CD1c-positive myeloid dendritic cell (primary cell): ENCODE measurements around the gene ETV6.

Experiments
- DNase-seq: peaks from one replicate; pipeline ENCODE4 v3.0.0-alpha.2; 2016; ENCODE audit errors: extremely low spot score

The ETV6 gene

DNA sequence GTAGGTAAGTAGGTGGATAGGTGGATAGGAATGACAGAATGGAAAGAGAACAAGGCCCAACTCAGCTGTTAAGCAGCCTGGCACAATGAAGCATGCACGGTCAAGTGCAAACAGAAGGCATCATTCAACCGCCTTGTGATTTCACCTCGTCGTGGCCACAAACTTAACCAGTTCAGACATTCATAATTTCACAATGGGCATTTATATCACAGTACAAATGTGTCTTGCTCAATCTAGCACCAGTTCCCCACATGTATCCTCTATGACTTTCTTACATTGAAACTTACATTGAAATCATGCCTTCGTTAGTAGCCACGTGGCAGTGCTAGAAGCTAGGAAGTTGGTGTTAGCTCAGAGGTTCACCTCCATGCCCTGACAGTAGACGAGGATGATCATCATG is 207.5 kb downstream of the ETV6 start:
- DNase-seq, result peak; percentile 83

DNA sequence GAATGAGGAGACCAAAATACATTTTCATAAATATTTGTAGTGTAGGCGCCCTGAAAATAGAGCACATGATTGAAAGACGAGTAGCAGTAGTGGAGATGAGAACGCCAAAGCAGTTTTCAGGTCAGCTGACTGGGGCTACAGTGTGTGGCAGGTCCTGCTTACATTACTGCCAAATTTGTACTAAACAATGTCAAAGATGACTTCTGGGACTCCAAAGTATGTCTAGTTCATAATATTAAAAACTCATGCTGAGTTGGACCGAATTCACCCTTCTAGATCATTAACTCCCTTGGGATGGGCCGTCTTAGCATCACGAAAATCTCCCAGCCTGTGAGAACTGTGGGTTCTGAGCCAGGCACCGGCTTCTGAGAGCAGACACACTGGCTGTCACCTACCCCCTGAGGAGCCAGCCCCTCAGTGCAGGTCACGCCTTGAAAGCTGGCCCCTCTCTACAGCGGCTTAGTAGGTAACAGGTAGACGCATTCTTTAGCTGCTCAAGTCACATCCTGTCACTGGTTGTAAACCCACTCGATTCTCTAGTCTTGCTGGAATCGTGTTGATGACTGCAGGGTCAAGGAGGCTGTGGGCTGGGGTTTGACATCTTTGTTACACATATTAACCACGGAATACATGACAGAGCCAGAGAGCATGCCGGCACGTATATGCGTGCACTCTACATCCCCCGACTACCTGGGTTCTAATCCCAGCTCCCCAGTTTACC is 210.4 kb downstream of the ETV6 start:
- no peak for DNase-seq

DNA sequence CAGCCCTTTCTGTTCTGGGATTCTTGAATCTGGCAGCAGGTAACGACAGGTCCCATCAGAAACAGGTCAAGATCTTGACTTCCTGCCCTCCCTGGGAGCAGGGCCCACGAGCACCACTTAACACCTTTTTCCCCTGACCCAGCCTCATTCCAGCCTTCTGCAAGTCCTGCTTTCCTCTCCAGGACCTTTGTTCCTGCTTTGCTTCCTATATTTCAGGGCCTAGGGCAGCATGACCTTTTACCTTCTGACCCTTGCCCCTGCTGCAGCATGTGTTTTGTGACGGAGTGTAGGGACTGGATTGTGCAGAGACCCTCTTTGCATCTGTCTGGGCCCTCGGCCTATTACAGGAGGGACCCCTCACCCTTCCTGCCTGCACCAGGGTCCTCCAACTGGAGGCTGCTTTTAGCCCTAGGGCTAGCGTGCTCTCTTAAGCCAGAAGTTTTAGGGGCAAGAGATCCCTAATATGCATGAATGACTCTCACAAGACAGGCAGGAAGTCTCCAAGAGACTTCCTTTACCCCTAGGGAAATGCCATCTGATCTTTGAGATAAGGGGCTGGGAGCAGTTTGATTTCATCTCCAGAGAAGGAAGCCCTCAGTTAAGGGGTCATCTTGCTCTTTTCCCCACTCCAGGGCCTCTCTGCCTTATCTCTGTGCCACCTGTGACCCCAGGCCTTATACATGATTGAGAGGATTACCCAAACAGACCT is 211.8 kb downstream of the ETV6 start:
- DNase-seq, result no peak

DNA sequence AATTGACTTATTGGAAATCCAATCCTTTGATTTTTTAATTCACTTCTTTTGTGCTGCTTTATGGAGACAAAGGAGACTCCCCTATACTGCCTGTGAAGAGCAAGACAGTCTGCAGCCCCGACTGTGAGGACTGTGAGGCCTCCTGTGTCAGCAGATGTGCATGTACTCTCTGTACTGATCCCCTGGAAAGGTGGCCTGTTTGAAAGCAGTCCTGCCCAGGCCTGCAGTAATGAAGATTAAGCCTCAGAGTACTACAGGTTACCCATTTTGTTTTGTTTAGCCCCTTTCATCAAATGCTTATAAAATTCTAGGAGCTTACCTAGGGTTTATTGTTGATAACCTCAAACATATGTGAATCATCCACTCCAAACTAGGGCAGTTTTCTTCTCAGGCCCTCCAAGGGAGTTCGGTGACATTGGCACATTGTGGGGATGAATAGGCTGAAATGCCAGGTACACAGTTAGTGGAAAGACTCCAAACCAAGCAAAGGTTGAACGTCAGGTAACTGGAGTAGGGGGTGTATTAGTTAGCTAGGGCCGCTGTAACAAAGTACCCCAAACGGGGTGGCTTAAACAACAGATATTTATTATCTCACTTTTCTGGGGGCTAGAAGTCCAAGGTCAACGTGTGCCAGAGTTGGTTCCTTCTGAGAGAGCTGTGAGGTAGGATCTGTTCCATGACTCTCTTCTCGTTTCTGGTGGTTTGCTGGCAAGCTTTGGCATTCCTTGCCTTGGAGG is 212.6 kb downstream of the ETV6 start:
- no peak for DNase-seq

DNA sequence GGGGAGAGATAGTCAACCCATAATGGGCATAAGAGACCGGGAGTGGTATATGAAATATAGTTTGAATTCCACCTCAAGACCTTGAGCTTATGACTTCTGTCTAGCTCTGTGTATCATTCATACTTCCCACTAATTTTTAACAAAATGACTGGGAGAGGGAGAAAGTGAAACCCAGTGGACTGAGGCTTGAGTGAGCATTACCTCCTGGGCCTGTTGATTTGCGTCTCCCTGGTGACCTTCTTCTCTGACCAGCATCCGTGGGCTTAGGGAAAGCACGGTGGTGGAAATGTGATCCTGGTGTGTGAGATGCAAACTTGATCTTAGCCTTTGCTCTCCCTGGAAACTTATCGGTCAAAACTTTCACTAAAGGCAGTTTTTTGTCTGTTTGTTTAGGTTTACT is 213.3 kb downstream of the ETV6 start:
- peak; percentile 64 for DNase-seq

DNA sequence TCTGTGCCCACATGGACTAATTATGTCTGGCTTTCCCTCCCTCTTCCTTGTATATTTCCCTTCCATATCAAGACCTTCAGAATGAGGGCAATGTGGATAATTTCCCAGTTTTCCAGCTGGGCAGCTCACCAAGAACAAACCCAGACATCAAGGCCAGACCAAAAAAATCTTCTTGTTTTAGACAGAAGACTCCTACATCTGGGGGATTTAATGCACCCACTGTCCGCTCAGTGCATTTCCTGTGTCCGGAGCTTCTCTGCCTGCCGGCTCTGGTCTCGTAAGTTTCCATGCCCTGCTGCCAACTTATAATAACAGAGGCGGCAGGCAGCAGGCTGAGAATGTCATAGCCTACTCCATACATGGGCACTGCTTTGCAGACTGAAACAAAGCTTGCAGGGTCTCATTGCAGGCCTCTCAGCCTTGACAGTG is 214.0 kb downstream of the ETV6 start:
- no peak for DNase-seq

DNA sequence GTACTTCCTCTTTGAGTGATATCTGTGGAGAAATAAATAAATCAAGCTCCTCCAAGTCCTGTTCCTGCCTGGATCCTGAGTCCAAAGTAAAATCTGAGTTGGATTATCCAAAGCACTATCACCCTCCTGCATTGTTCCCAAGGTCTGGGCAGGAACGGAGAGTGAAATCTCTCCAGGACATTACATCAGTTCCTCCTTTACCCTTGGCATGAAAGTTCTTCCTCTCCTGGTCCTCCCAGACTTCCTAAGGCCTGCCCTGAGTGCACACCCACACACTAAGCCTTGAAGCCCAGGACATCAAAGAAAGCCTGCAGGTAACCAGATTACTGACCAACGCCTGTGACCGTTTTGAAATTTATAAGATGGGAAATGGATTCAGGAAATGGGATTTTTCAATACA is 214.5 kb downstream of the ETV6 start:
- peak; percentile 62 for DNase-seq

DNA sequence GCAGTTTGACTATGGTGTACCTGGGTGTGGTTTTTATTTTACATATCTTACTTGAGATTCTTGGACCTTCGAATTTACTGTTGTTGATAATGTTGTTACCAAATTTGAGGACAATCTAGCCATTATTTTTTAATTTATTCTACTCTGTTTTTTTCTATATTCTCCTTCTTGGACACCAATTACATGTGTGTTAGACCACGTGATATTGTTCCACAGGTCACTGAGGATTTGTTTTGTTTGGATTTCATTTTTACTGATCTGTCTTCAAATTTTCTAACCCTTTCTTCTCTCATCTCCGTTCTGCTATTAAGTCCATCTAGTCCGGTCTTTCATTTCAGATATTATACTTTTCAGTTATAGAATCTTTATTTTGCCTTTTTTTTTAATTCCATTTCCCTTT is 216.3 kb downstream of the ETV6 start:
- no peak for DNase-seq

DNA sequence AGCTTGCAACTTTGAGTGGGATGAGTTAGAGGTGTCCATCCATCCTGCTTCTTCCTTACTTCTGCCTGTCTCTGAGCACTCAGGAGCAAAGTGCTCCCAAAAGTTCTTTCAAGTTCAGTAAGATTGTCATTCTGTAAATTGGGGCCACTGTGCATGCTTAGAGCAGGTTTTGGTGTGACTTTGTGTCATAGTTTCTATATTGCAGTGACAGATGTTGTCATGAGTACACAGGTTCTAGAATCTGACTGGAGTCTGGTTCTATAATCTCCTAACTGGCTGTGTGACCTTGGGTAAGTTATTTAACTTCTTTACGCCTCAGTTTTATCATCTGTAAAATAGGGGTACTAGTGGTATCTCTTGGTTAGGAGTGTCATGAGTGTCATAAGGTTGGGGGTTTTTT is 218.6 kb downstream of the ETV6 start:
- DNase-seq, result no peak

GRCh38 chr12:11869406-11869805 is 219.9 kb downstream of the ETV6 start:
- DNase-seq, result no peak

DNA sequence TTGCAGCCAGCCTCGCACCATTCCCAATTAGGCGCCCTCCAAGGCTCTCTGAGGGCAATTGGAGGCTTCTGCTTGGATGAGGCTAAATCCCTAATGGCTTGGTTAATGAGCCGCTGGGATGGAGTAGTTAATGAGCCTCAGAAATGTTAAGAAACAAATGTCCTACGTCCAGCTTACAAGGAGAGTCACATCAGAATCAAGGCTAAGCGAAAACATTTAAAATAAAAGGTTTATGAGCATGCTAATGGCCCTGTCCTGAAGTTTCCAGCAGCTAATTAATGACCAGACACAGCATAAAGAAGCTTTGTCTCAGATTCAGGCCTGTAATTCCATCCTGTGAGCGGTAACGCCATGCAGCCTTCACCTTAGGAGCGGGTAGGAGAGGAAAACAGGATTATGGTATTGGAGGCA is 220.6 kb downstream of the ETV6 start:
- no peak for DNase-seq

DNA sequence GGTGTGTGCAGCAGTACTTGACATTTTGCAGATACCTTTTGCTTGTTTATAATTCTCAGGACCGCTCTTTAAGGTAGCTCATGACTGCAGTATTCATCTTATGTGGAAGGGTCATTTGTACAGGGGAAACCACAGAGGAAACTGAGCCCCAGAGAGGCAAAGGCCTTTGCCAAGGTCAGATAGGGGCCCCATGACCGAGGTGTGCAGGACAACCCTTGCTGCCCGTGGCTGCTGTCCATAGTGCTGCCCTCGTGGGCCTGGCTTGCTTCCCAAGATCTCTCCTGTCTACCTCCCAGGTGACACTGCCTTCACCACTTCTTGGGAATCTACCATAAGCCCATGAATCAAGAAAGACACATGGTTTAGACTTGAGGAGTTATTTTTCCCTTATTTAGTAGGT is 222.6 kb downstream of the ETV6 start:
- no peak for DNase-seq

GRCh38 chr12:11875414-11875935 is 226.0 kb downstream of the ETV6 start:
- no peak for DNase-seq

DNA sequence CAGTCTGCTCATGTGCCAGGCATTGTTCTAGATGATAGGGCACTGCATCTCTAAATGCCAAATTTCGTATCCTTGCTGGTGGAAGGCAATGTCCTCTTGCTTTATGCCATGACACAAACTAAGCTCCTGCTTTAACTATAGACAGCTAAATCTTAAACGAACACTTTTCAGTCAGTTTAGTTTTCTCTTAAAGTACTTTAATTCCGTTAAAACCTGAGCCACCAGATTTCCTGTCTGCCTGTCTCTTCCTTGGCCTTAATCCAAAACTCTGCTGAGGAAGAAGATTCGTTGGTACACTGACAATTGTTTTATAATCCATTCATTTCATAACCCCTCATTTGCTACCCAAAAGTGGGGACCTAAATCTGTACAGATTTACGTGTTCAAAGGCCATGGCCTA is 226.8 kb downstream of the ETV6 start:
- DNase-seq, result no peak

- DNase-seq, result no peak
Observed at GRCh38 chr12:11877102-11877826, 227.8 kb downstream of the ETV6 start.

DNA sequence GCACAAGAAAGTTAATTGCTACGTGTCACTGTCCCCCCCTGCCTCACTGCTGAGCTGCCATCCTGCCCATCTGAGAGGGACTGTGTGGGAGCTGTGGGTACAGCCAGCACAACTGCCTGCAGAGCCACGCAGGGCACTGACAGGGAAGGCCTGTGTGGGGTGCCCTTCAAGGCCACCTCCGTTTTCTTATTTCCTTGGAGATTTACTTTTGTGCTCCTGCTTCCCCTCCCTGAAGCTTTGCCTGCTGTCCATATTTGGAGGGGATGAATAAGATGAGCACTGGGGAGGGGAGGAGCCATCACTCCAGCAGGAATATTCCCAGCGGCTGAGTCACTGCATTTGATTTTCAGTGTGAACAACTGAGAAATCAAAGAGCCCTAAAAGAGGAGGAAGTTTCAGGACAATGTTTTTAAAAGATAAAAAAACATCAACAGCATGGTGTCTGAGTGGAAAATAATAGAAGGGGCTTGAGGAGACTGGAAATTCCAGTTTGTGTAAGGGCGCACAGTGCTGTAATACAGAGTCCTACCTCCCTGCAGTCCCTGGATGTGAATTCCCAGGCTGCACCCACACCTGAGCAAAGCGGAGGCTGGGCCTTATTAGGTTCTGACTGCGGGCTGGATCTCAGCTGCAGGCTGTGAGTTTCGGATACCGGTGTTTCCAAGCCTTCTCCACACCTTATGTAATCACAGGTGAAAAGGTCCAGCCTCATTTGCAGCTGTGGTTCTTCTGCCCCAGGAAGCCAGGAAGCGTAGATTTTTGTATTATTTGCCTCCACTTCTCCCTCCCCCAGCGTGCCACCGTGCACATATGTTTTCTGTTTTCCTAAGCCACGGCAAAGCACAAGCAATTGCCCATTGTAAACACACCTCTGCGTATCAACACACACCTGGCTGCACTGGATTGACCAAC is 228.7 kb downstream of the ETV6 start:
- DNase-seq, result peak; percentile 65

DNA sequence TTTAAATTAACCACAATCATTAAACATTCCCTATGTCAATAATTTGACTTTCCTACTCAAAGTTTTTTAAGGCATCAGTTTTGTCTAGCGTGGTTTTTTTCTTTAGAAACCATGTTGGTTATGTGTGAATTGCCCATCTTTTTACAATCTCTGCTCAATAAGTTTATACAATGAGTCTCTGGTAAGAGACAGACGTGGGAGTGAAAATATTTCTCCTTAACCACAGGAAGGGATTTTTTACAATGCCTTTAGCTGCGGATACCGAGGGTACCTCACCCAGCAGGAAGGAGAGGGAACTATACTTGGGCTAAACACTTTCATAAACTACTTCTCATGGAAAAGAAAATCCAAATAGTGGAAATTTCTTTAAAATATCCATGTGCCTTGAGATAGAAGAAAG is 229.8 kb downstream of the ETV6 start:
- no peak for DNase-seq

- DNase-seq, result peak; percentile 50
Observed at GRCh38 chr12:11880381-11880780, 230.9 kb downstream of the ETV6 start.

DNA sequence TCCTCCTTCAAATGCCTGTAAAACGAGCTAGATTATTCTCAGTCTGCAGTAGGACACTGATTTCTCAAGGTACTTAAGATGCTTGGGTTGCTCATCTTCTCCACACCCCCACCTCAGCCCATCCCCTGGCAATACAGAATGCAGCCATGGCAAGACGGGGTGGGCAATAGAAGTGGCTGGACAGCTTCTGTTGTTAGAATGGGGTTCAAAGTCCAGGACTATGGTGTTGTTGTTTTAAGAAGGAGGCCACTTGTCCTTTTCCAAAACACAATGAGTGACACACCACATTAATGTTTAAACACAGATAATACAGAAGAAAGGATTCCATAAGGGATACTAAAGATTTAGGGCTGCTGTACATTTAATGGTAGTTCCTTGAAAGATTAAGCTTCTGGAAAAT is 232.4 kb downstream of the ETV6 start:
- DNase-seq, result no peak

GRCh38 chr12:11882301-11883019 is 233.0 kb downstream of the ETV6 start:
- no peak for DNase-seq
